T-helper 1 cell treated with Interleukin-12 subunit alpha and Interleukin-12 subunit beta and Interleukin-4 antibody, amounts not matched to agents 30 μg/mL and 1 μg/mL, for 36 hours (primary cell): ENCODE measurements around the gene WFS1.

Experiments used
- H3K27ac Mint-ChIP-seq: one replicate; pipeline ENCODE4 v1.8.0; 2021; ENCODE audit warnings: mild to moderate bottlenecking, mixed read lengths
- H3K27me3 Mint-ChIP-seq: one replicate; pipeline ENCODE4 v1.8.0; 2021; ENCODE audit warnings: low read depth, mixed read lengths
- H3K36me3 Mint-ChIP-seq: one replicate; pipeline ENCODE4 v1.8.0; 2021; ENCODE audit warnings: low read depth, mixed read lengths
- H3K4me1 Mint-ChIP-seq: one replicate; pipeline ENCODE4 v1.8.0; 2021; ENCODE audit warnings: low read depth, mixed read lengths
- H3K4me3 Mint-ChIP-seq: one replicate; pipeline ENCODE4 v1.8.0; 2021; ENCODE audit warnings: mild to moderate bottlenecking, moderate library complexity, mixed read lengths
- H3K9me3 Mint-ChIP-seq: one replicate; pipeline ENCODE4 v1.8.0; 2021; ENCODE audit warnings: mixed read lengths

Gene WFS1

DNA sequence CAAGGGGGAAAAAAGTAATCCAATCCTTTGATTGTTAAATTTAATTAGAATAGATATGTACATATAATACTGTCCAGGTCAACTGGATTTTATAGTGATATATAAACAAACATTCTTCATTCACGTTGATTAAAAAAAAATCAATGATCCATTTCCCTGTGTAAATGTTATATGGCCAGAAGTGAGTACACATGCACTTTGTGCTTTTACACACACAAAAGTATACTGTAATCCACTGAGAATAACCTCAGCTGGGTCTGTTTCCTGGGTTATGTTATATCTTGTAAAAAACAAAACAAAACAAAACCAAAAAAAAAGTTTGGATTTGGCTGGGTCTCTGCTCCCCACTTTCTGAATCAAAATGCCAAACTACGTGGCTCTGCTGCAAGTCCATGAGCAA, 51.7 kb downstream of the WFS1 start:
- Mint-ChIP-seq H3K36me3 (no peaks in the 10 kb centered on the region), H3K4me3 (no peak overlapping the region), H3K9me3 (no peaks in the 10 kb centered on the region), H3K27ac (no peak overlapping the region), H3K27me3 (peaks cover 19% of the 10 kb centered on the region), H3K4me1 (peaks cover 26% of the 10 kb centered on the region)

DNA sequence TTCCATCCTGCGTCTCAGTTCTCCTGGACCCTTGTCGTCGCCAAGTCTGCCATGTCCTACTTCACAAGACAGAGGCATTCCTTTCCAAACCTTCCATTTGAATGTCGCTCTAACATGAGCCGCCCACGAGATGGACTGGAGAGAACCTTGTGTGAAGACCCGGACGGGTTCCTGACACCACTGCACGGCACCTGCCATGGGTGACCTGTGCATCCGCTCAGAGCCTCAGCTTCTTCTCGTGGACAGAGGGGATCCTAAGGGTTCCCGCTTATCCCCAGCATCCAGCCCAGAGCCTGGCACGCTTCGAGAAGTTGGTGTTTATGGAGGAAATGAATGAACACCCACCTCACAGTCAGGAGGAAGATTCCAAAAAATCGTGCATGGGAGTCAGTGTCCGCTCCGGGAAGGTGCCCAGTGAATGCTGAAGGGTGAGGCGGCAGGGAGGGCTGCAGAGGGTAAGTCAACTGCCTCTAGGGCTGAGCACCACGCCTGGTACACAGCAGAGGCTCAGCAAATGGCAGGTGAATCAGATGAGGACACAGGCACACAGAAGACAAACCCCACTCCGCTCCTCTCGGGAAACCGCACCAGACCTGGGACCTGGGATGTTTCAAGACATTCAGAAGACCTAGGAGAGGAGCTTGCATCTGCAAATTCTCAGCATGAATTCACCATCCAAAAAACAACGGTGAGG, 52.6 kb downstream of the WFS1 start:
- H3K27me3 Mint-ChIP-seq = peaks cover 13% of the 10 kb centered on the region
- peaks cover 28% of the 10 kb centered on the region for H3K4me1 Mint-ChIP-seq
- H3K36me3 Mint-ChIP-seq = no peaks in the 10 kb centered on the region
- H3K4me3 Mint-ChIP-seq = no peak overlapping the region
- no peak overlapping the region for H3K27ac Mint-ChIP-seq
- no peaks in the 10 kb centered on the region for H3K9me3 Mint-ChIP-seq

DNA sequence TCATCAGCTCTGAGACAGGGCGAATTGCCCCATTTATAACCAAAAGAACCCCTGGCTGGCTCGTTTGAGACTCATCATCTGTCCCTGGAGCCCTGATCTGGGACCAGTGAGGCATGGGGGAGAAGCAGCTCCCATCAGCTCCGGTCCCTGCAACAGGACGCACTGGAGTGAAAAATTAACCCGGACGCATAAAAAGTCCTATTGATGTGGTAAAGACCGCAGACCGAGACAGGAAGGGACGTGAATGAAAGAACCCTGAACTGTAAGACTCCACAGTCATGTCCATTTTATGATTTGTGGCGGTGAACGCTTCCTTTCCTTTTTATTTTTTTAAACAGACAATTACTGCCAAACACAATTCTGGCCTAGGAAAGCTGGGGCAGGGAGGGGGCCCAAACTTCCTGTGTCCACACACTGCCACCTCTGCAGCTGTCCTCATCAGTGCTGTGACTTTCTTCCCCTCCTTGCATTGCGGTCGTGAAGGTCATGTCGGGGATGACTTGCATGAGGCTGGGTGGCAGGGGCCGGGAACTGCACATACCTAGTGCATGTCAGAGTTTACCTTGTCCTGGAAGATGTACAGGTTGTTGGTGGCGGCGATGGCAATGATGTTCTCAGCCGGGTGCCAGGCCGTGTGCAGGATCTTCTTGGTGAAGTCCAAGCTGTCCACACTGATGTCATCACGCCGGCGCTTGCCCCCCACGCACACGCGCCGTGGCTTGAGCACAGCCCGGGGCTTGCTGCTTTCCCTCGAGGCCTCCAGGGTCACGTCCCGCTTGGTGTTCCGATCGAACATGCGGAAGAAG, 53.3 kb downstream of the WFS1 start:
- Mint-ChIP-seq H3K27ac (no peak overlapping the region), H3K36me3 (no peaks in the 10 kb centered on the region), H3K9me3 (no peaks in the 10 kb centered on the region), H3K4me3 (no peak overlapping the region), H3K4me1 (peaks cover 28% of the 10 kb centered on the region), H3K27me3 (peaks cover 17% of the 10 kb centered on the region)

DNA sequence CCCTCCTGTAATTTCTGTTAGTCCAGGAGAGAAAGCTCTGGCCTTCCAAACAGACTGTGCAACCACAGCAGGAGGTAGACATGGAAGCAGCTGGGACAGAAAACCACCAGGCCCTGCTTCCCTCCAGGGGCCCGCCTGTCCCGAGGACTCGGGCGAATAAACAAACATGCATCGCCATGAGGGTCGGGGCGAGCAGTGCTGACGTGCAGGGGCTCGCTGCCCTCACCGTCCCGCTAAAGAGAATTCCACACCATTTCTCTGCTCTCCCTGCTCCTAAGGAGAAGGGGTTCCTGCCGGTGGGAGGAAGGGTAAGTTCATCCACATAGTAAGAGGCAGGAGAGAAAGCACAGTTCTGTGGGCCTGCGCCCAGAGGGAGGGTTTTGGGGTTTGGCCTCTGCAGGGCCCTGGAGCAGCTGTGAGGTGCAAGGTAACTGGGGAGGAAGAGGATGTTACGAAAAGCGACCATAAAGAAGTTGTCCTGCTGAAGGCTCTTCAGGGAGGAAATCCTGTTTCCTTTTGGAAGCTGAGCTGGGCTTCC, 54.9 kb downstream of the WFS1 start:
- peaks cover 26% of the 10 kb centered on the region for H3K4me1 Mint-ChIP-seq

DNA sequence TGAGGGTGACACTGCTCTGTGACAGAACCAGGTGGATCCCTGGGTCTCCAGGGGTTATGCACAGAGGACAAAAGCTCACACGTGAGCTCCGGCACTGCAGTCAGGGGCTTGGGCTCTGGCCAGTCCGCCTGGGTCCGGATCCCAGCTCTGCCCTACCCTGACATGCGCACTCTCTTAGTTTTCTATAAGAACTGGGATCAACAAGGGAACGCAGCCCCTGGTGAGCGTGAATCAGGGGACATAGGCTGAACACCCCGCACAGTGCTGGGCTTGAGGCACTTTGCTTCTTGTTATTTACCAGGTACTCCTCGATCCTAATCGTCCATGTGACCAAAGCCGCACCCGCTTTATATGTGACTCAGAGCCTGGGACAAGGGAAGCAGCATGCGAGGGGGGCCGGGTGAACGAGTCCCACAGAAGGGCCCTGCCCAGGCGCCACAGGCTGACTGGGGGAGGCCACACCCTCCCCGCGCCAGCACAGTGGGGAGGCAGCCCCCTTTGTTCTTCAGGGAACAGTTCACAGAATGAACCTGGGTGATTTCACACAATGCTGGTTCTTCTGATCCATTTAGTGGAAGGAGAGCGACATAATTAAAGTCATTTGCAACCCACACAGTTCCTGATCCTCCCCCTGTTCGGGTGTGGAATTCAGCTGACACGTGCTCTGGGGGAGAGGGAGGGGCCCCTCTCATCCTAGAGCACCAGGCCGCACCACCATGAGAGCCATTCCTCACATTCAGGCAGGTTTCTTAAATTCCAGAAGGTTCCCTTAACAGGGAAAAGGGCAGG, 55.5 kb downstream of the WFS1 start:
- H3K36me3 Mint-ChIP-seq = no peaks in the 10 kb centered on the region
- peaks cover 24% of the 10 kb centered on the region for H3K4me1 Mint-ChIP-seq
- H3K9me3 Mint-ChIP-seq = no peaks in the 10 kb centered on the region
- H3K27ac Mint-ChIP-seq = no peak overlapping the region
- peaks cover 24% of the 10 kb centered on the region for H3K27me3 Mint-ChIP-seq
- no peak overlapping the region for H3K4me3 Mint-ChIP-seq

More for the DNA sequence above, 54.9 kb downstream of the WFS1 start:
- no peak overlapping the region for H3K4me3 Mint-ChIP-seq
- peaks cover 24% of the 10 kb centered on the region for H3K27me3 Mint-ChIP-seq
- H3K36me3 Mint-ChIP-seq = no peaks in the 10 kb centered on the region
- H3K9me3 Mint-ChIP-seq = no peaks in the 10 kb centered on the region
- no peak overlapping the region for H3K27ac Mint-ChIP-seq

DNA sequence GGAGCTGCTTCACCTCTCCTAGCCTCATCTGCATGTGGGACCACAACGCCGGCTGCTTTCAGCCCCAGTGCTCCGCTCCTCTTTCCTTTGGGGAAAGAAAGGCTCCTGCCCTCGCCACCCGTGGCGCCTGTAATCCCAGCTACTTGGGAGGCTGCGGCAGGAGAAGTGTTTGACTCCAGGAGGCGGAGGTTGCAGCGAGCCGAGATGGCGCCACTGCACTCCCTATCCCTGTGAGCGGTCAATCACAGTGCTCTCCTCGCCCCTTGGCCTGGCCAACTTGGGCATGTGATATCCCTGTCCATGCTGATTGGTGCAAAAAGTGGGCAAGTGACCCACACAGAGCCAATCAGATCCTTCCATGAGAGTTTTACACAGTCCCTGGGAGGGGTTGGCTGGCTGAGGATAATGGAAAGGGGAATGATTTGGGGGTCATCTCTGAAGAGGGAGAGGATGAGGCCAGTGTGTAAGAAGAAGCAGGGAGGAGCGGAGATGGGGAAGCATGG, 56.2 kb downstream of the WFS1 start:
- Mint-ChIP-seq H3K36me3 (no peaks in the 10 kb centered on the region), H3K4me1 (peaks cover 18% of the 10 kb centered on the region), H3K9me3 (no peaks in the 10 kb centered on the region), H3K27me3 (peaks cover 24% of the 10 kb centered on the region), H3K27ac (no peak overlapping the region), H3K4me3 (no peak overlapping the region)

DNA sequence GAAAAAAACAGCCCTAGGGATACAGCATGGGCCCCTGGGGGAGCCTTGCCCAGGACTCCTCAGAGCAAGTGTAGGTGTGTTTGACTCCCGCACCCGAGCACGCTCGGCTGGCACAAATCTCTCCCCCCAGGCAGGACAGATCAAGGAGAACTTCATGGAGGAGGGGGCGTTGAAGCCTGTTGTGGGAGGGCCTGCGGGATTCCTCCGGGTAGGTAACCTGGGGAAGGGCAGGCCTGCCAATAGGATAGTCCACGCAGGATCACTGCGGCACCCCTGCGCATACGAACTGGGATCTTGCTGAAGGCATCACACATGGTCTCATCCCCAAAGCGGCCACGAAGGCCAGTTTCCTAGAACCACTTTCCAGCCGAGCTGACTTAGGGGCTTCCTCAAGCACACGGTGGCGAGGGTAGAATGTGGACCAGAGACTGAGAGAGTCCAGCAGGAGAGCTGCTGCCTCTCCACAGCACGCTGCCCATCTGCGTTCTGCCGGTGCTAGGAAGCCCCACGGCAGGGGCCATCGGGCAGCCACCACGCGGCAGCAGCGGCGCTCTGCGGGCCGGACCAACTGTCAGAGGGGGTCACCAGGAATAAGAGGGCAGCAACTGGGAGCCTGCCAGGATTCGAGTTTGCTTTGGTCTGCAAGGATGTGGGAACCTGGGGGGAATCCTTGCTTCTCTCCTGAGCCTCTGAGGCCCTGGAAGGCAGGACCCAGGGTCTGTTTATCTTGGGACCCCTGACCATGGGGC, 56.8 kb downstream of the WFS1 start:
- Mint-ChIP-seq H3K9me3 (no peaks in the 10 kb centered on the region), H3K4me1 (peaks cover 15% of the 10 kb centered on the region), H3K4me3 (no peak overlapping the region), H3K36me3 (no peaks in the 10 kb centered on the region), H3K27ac (no peak overlapping the region), H3K27me3 (peaks cover 24% of the 10 kb centered on the region)

DNA sequence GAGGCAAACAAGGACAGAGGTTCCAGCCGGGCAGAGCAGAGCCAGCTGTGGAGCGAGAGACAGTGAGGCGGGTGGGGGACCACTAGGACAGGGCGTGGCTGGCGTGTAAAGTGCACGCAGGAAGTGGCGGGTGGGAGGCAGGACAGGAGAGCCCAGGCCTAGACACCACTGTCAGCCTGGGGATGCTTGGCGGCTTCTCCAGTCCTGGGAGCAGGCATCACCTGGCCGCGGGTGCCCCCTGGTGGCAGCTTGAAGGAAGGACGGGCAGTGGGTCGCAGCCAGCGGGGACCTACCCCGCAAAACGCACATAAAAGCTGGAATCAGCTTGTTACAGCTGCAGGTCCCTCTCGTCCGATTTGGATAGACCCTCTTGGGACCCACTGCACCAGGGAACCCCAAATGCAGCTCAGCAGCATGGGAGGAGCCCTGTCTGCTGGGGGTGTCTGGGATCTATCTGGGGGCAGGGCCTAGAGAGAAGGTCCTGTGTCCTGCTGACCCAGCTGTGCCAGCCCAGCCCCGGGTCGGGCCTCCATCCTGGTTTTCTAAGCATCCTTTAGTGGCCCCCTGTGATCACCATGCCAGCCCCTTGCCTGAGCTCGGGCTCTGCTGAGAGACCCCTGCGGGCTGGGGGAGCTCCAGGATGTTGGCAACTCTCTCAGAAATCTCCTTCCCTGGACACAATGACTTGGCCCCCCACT, 57.7 kb downstream of the WFS1 start:
- Mint-ChIP-seq H3K36me3 (no peaks in the 10 kb centered on the region), H3K27me3 (peaks cover 24% of the 10 kb centered on the region), H3K9me3 (no peaks in the 10 kb centered on the region), H3K4me1 (peaks cover 15% of the 10 kb centered on the region), H3K27ac (no peak overlapping the region), H3K4me3 (no peak overlapping the region)

DNA sequence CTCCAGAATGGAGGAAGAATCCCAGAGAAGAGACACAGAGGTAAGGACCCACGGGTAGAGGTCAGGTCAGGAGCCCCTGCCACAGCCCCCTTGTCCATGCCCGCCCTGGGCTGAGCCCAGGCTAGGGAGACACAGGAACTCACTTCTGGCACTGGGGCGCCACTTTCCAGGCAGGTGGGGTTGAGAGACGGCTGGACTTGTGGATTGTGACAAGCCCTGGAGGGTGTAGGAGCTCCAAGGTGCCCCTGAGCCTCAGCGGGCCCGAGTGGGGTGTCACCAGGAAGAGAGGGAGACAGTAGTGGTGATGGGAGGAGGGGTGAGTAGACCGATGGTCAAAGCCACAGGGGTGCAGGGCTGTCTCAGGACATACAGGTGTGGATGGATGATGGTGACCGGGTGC, 58.9 kb downstream of the WFS1 start:
- no peak overlapping the region for H3K4me3 Mint-ChIP-seq
- H3K9me3 Mint-ChIP-seq = no peaks in the 10 kb centered on the region
- H3K27ac Mint-ChIP-seq = no peak overlapping the region
- H3K36me3 Mint-ChIP-seq = no peaks in the 10 kb centered on the region
- peaks cover 6% of the 10 kb centered on the region for H3K4me1 Mint-ChIP-seq
- H3K27me3 Mint-ChIP-seq = peaks cover 24% of the 10 kb centered on the region

DNA sequence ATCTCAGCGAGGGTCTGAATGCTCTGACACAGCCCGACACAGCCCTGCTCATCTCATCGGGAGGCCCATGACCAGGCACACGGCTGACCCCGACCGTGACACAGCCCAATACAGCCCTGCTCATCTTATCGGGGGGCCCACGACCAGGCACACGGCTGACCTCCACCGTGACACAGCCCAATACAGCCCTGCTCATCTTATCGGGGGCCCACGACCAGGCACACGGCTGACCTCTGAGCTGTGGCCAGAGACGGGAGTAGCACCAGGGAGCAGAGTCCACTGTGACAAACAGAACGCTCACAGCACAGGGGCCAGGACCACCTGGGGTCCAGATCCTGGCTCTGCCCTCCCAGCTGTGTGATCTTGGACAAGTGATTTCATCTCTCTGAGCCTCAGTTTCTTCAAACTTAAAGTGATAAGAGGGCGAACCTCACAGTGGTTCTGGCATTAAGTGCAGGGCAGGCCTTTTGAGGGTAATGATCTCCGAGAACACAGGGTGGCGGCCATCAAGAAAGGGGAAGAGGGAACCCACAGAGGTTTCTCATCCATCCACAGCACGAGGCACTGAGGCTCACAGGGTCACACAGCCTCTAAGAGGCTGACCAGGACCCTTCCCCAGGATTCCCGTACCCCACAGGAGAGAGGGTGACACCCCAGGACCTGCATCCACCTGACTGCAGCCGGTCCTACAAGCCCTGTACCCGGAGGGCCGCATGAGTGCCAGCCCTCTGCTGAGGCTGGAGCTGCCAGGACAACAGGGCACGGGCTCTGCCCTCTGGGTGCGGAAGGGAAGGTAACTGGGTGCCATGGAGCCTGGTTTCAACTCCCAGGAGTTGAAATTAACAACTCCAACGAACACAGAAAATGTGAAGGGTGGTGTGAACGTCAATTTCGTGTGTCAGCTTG, 60.1 kb downstream of the WFS1 start:
- Mint-ChIP-seq H3K36me3 (no peaks in the 10 kb centered on the region), H3K4me1 (peaks cover 2% of the 10 kb centered on the region), H3K9me3 (peaks cover 4% of the 10 kb centered on the region), H3K27ac (no peak overlapping the region), H3K27me3 (peaks cover 13% of the 10 kb centered on the region), H3K4me3 (no peak overlapping the region)

DNA sequence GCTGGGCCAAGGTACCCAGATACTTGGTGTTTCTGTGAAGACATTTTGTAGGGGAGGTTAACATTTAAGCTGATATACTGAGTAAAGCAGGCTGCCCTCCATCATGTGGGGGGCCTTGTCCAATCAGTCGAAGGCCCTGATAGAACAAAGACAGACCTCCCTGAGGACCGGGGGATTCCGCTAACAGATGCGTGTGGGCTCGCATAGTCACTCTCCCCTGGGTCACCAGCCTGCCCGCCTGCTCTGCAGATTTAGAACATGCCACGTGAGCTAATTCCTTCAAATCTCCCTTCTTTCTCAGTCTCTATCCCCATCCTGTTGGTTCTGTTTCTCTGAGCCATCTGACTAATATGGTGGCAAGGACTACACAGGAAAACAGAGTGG, 60.7 kb downstream of the WFS1 start:
- no peak overlapping the region for H3K27ac Mint-ChIP-seq
- no peak overlapping the region for H3K4me3 Mint-ChIP-seq
- peaks cover 4% of the 10 kb centered on the region for H3K9me3 Mint-ChIP-seq
- no peaks in the 10 kb centered on the region for H3K36me3 Mint-ChIP-seq
- peaks cover 16% of the 10 kb centered on the region for H3K27me3 Mint-ChIP-seq
- peaks cover 2% of the 10 kb centered on the region for H3K4me1 Mint-ChIP-seq

DNA sequence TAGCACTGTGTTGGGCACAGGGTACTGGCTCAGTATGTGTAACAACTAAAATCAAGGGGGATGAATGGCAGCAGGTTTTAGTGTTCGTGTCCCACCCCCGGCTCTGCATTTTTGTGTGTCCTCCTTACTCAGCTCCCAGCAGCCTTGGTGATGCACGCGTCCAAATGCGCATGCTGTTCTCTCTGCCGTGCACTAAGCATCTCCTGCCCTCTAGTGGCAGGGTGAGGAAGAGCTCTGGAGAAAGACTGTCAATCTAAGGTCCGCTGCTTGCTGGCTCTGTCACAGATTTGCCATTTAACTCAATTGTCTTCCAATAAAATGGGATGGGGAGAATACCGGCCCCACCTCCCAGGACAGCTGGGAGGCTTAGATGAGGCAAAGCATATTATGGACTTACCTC, 61.4 kb downstream of the WFS1 start:
- peaks cover 4% of the 10 kb centered on the region for H3K9me3 Mint-ChIP-seq
- no peak overlapping the region for H3K4me3 Mint-ChIP-seq
- H3K27ac Mint-ChIP-seq = no peak overlapping the region
- H3K4me1 Mint-ChIP-seq = peaks cover 2% of the 10 kb centered on the region
- H3K27me3 Mint-ChIP-seq = peaks cover 16% of the 10 kb centered on the region
- no peaks in the 10 kb centered on the region for H3K36me3 Mint-ChIP-seq

DNA sequence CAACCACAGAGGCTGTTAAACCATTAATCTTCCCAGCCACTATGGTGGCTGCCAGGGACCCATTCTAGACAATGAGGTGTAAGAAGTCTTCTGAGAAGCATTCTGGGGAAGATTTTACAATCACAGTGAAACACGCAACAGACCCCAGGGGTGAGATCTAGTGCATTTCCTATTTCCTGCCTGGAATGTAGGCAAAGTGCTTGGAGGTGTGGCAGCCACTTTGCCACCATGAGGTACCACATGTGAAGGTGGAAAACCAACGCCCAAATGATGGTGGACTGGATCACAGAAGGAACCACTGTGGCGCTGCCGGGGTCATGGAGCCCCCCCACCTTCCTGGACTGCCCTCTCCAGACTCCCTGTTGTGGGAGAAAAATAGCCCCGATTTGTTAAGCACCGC, 61.8 kb downstream of the WFS1 start:
- Mint-ChIP-seq H3K4me1 (peaks cover 2% of the 10 kb centered on the region), H3K9me3 (peaks cover 4% of the 10 kb centered on the region), H3K27ac (no peak overlapping the region), H3K36me3 (no peaks in the 10 kb centered on the region), H3K4me3 (no peak overlapping the region), H3K27me3 (peaks cover 16% of the 10 kb centered on the region)
